NCI-H2107 treated with DMSO at 0.1 percent for 48 hours (cell line): ENCODE measurements around the gene MAMDC4.
"Not testable (repeated sequence)": the region's sequence is repeated elsewhere in the genome, so short reads cannot be mapped to it uniquely, and the experiment has no call there.

Source experiments
- DNase-seq: peaks from one replicate; lab custom pipeline; 2025; ENCODE audit not compliant: unreplicated experiment; lab: John Stamatoyannopoulos, UW

The MAMDC4 gene

GRCh38 chr9:136838314-136839228 lies 13.6 kb upstream of the MAMDC4 start:
- DNase-seq, result no peak

DNA sequence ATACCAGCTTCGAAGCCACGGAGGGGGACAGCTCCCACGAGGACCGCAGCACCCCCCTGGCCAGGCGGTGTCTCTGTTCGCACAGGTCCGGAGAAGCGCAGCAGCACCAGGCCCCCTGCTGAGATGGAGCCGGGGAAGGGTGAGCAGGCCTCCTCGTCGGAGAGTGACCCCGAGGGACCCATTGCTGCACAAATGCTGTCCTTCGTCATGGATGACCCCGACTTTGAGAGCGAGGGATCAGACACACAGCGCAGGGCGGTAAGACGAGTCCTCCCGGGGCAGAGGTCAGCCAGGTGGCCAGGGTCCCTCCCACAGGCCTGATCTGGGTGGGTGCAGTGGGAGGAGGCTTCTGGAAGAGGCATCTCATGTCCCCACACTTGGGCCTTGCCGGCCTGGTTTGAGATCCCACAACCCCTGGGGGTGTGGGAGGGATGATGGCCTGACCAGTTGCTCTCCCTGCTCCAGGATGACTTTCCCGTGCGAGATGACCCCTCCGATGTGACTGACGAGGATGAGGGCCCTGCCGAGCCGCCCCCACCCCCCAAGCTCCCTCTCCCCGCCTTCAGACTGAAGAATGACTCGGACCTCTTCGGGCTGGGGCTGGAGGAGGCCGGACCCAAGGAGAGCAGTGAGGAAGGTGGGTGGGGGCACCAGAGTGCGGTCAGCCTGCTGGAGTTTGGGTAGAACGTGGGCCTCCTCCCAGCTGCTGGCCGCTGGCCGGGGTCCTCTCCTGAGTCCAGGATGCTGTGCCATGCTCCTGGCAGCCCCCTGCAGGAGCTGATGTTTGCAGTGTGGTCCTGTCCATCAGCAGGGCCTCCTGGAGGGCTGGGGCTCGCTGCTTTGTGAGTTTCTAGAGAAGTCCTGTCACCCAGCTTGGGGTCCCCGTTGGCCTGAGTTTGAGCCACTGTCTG lies 12.7 kb upstream of the MAMDC4 start:
- DNase-seq, result no peak

DNA sequence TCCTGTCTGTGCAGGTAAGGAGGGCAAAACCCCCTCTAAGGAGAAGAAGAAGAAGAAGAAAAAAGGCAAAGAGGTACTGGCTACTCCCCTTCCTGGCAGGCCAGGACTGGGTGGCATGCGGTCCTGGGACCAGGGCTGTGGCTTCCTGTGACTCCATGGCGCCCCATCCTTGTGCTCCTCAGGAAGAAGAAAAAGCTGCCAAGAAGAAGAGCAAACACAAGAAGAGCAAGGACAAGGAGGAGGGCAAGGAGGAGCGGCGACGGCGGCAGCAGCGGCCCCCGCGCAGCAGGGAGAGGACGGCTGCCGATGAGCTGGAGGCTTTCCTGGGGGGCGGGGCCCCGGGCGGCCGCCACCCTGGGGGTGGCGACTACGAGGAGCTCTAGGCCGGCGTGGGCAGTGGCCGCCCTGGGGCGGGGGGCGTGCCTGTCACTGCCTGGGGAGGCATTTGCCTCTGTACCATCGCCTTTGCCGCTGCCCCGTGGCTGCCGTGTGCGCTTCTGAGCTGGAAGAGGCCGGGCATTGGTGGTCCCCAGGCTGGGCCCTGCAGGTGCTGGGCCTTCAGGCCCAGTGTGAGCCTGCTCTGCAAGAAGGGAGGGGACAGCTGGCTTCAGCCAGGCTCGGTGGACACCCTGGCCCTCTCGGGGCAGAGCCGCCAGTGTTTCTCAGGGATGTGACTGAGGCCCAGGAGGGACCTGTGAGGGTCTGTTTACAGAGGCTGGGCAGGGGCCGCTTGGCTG lies 11.8 kb upstream of the MAMDC4 start:
- no peak for DNase-seq

DNA sequence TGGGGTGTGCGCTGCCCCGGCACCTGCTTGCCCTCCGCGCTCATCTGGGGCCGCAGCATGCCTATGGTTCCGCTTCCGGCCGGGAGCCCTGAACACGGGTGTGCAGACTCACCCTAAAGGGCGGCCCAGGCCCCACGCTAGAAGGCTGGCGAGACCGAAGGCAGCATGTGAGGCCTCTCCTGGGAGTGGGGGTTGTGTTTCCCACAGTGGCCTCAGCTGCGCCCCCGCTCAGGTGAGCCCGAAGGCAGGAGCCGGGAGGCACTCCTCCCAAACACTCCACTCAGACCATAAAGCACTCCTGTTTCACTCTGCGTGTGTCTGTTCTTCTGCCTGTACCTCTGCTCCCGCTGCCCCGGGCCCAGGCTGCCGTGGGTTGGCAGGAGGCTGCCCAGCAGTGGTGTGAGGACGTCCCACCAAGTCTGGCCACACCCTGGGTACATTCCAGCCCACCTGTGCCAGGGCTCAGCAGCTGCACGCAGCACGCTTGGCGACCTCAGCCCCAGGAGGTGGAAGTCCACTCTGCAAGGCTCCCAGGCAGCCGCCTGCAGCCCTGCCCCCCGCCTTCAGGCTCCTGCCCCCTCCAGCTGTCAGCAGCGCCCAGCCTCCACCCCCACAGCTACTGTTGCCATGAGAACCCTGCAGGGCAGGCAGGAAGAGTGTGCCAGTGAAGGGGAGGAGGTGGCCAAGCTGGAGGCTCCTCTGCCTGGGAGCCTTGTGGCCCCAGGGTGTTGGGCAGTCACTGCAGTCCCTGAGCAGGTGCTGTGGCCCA lies 11.1 kb upstream of the MAMDC4 start:
- DNase-seq, result peak; percentile 83

DNA sequence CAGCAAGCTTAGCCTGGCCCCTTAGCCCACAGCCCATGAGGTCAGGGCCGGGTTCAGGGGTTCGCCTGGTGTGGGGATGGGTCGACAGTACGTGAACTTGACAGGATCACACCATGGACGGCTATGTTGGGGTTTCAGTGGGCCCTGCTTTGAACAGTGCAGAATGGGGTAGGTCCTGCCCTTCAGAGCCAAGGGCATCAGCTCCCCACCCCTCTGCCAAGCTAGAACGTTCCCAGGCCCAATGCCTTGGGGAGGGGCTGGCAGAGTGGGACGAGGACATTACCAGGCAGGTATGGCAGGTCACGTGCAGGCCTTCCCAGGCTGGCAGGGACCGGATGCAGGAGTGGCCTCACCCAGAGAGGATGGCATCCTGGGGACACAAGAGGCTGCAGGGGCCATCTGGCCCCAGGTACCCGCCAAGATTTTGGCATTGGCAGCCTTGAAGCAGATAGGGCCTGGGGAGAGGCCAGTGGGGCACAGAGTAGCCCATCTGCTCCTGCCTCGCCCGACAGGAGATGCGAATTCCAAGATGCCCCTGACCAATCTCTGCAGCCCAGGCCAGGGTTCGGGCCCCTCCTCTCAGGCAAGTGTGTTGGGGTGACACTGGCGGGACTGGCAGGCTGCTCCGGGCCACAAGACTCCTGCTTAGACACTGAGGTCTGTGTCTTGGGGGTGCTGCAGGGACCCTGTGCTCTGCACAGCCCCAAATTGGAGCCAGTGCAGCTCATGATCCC lies 10.3 kb upstream of the MAMDC4 start:
- not testable (repeated sequence) for DNase-seq

GRCh38 chr9:136842380-136842948 lies 9.7 kb upstream of the MAMDC4 start, which contains the start of gene AJM1:
TSS of gene AJM1 (plus strand) at chr9:136842478. CDS start at chr9:136844415, 1,937 bp downstream.
- peak; percentile 20 for DNase-seq

DNA sequence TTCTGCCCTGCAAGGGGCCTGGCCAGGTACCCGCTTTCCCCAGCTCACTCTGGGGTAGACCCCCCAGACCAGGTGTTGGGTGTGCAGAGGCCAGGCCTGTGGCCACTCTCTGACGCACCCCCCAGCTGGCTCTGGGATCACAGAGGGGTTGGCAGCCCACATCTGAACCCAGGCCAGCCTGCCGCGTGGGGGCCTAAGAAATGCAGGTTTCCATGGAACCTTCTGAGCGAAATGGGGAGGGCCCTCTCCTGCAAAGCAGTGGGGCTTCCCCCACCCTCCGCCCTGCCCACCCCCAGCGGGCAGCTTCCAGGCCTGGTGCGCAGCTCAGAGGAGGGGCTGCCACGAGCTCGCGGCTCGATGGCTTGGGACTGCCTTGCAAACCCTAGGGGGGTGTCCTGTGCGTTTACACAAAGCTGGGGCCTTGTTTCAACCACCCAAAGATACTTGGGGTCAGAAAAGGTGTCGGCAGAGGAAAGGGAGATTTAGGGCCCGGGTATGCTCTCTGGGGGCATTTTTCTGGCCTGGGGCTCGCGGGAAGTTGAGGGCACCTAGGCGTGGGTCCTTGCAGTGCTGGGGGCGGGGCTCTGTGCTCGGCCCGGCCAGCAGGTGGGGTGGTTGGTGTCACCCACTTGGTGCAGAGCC lies 8.9 kb upstream of the MAMDC4 start:
- not testable (repeated sequence) for DNase-seq

- DNase-seq, result not testable (repeated sequence)
Observed at GRCh38 chr9:136843801-136844740, 8.1 kb upstream of the MAMDC4 start.

DNA sequence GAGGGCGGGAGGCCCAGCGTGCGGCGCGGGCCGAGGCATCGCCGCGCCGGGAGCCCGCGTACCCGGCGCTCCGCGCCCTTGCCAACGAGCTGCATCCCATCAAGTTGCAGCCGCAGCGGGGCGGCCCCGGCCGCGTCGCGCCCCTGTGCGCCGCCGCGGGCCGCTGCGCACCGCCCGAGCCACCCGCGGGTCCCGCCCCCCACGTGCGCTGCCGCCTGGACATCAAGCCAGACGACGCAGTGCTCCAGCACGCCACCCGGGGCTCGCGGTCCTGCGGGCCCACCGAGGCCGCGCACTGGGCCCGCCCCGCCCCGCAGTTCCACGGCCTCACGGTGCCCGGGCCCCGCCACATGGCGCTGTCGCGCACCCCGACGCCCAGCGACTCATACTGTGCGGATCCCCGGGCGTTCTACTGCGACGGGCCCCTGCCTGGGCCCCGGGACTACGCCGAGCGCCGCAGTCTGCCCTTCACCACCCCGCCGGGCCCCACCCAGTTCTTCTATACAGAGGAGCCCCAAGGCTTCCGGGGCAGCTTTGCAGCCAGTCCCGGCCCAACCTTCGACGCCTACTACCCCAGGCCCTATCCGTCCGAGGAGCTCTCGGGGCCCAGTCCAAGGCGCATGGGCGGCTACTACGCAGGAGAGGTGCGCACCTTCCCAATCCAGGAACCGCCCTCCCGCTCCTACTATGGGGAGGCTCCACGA lies 7.2 kb upstream of the MAMDC4 start:
- no peak for DNase-seq

GRCh38 chr9:136845465-136846260 lies 6.5 kb upstream of the MAMDC4 start:
- no peak for DNase-seq

DNA sequence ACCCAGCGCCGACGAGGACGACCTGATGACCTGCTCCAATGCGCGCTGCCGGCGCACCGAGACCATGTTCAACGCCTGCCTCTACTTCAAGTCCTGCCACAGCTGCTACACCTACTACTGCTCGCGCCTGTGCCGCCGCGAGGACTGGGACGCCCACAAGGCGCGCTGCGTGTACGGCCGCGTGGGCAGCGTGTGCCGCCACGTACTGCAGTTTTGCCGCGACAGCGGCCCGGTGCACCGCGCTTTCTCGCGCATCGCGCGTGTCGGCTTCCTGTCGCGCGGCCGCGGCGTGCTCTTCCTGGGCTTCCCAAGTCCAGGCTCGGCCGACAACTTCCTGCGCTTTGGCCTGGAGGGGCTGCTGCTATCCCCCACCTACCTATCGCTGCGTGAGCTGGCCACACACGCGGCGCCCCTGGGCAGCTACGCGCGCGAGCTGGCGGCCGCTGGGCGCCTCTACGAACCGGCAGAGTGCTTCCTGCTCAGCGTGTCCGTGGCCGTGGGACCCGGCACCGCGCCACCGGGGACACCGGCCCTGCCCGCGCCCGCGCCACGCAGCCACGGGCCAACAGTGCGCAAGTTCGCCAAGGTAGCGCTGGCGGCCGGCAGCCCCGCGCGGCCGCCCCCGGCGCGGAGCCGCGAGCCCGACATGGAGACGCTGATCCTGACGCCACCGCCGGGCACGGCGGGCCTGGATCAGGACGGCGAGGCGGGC lies 5.6 kb upstream of the MAMDC4 start:
- no peak for DNase-seq

DNA sequence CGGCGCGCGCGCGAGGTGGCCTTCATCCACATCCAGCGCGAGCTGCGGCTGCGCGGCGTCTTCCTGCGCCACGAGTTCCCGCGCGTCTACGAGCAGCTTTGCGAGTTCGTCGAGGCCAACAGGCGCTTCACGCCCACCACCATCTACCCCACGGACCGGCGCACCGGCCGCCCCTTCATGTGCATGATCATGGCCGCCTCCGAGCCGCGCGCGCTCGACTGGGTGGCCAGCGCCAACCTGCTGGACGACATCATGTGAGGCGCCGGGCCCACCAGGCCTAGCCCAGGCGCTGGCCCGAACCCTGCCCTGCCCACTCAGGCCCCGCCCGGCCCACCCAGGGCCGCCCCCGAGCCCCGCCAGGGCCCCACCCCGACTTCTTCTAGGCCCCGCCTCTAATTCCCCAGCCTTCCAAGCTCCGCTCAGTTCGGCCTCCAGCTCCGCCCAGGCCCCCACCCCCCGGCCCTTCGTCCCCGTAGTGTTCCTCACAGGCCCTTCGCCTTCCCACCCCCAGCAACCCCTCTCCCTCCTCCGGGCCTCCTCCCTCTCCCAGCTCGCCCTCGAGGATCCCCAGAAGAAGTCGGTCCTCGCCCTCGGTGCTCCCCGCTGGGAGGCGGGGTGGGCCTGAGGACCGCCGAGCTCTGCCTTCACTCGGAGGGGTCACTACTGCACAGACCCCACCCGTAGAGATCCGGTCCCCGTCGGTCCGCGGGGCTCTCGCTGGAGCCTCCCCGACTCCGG lies 4.9 kb upstream of the MAMDC4 start:
- no peak for DNase-seq

DNA sequence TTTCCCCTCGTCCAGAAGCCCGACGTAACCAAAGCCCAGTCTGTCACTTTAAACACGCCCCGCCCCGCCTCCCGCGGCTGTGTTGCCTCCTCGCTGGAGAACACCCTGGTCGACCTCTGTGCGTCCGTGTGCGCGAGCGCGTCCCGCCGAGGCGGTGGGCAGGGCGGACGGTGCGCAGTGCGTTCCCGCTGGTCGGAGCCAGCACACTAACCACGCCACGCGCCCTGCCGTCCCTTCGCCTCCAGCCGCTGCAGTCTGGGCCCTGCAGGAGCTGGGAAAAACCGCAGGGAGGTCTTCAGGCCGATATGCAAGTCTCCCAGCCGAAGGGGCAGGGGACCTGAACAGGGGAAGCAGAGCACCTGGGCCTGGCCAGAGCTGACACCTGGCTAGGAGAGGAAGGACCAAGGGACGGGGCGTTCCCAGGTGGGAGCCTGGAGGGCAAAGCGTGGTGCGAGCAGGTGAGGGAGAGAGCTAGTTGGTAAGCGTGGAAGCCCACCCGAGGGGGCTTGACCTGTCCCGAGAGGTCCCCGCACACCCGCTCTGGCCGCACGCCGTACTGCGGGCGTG lies 4.2 kb upstream of the MAMDC4 start:
- DNase-seq, result peak; percentile 44

DNA sequence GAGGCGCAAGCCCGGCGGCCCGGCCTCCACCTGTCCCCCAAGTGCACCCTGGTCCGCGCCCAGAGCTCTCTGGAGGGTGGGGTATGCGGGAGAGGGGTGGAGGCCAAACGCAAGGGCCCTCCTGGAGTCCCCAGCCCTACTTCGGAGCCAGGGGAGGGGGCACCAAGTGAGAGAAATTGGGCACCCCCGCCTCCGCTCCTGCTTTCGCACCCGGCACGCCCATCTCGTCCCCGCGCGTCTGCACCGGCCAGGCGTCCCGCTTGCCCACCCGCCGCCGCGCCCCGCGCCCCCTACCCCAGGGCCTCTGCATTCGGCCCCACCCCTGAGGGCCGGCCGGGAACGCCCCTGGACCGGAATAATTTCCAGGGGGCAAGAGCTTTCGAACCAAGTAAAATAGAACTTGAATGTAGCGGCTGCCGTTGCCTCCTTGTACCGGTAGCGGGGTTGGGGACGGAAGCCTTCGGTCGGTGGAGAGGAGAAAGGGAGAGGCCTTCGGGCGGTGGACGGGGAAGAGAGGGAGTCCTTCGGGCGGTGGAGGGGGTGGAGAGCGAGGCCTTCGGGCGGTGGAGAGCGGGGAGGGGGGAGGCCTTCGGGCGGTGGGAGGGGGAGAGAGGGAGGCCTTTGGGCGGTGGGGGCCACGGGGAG lies 3.6 kb upstream of the MAMDC4 start:
- peak; percentile 51 for DNase-seq
